A673 (cell line): Measurements from ENCODE around the gene TFEC. TPM values are rescaled to one million over a fixed set of nuclear protein-coding genes. Genes with fewer than 3 reads are reported as not detected.
A peak's percentile ranks its signal among the peaks of the same experiment; 100 is the strongest.

ENCODE experiments used
- Bru-seq: library from RNA; stranded (reverse); fragments of 400-500 nt; gene quantifications from one replicate; lab custom pipeline; 2021; lab: Mats Ljungman, UMichigan
- BruChase-seq, 2 experiments: library from RNA; stranded (reverse); fragments of 400-500 nt; gene quantifications; one replicate each; lab custom pipeline; 2021; lab: Mats Ljungman, UMichigan
- BruUV-seq: library from RNA; stranded (reverse); fragments of 400-500 nt; replicated peaks from 2 replicates; lab custom pipeline; 2021; lab: Mats Ljungman, UMichigan
- CTCF ChIA-PET: fragments of 300-600 bp; sonication (Branson Sonifier 250); formaldehyde crosslinking; loops from one replicate; lab custom pipeline; 2022; ENCODE audit warnings: antibody characterized with exemption; lab: Charles Lee
- POLR2A ChIA-PET: fragments of 300-600 bp; sonication (Branson Sonifier 250); formaldehyde crosslinking; loops from one replicate; lab custom pipeline; 2022; ENCODE audit warnings: antibody characterized with exemption; ENCODE audit not compliant: low non-redundant PET; lab: Charles Lee
- DNase-seq: peaks from one replicate; pipeline ENCODE4 v3.0.0-alpha.2; 2015; ENCODE audit warnings: low spot score
- H3K27ac ChIP-seq: fragments of 200-600 bp; sonication (generic); 2 replicates; pipeline ENCODE4 v1.5.1; 2016; ENCODE audit warnings: mixed run types, low read depth, mild to moderate bottlenecking, mixed read lengths, antibody characterized with exemption, low read length; ENCODE audit not compliant: poor library complexity, severe bottlenecking
- H3K27me3 ChIP-seq: fragments of 200-600 bp; sonication (generic); replicated peaks from 2 replicates; pipeline ENCODE4 v1.6.1; 2017; ENCODE audit warnings: mixed run types, low read depth, mild to moderate bottlenecking, mixed read lengths, antibody characterized with exemption, low read length; ENCODE audit not compliant: insufficient read depth, poor library complexity
- H3K36me3 ChIP-seq: fragments of 200-600 bp; sonication (generic); 2 replicates; pipeline ENCODE4 v1.6.1; 2016; ENCODE audit warnings: mixed run types, mild to moderate bottlenecking, mixed read lengths, antibody characterized with exemption, low read length; ENCODE audit not compliant: insufficient read depth, poor library complexity, severe bottlenecking
- H3K4me1 ChIP-seq: fragments of 200-600 bp; sonication (generic); 2 replicates; pipeline ENCODE4 v1.6.1; 2017; ENCODE audit warnings: mixed run types, mild to moderate bottlenecking, mixed read lengths, antibody characterized with exemption, low read length; ENCODE audit not compliant: insufficient read depth, poor library complexity, severe bottlenecking
- H3K4me3 ChIP-seq: fragments of 200-600 bp; sonication (generic); 2 replicates; pipeline ENCODE4 v1.5.1; 2016; ENCODE audit warnings: low read depth, mixed run types, mild to moderate bottlenecking, mixed read lengths, low read length; ENCODE audit not compliant: poor library complexity, severe bottlenecking
- H3K9me3 ChIP-seq: fragments of 200-600 bp; sonication (generic); 2 replicates; pipeline ENCODE4 v1.6.1; 2016; ENCODE audit warnings: mixed run types, low read depth, mild to moderate bottlenecking, mixed read lengths, antibody characterized with exemption, low read length; ENCODE audit not compliant: poor library complexity, severe bottlenecking
- CTCF ChIP-seq: fragments of 300-800, 200-600 bp; sonication (generic); conservative IDR thresholded peaks from 2 replicates; pipeline ENCODE4 v1.5.1; 2017; ENCODE audit warnings: low read depth, mild to moderate bottlenecking, antibody characterized with exemption, low read length, moderate library complexity, mixed read lengths
- EZH2 ChIP-seq: fragments of 200-600 bp; sonication (generic); IDR thresholded peaks from 2 replicates; pipeline ENCODE4 v1.6.1; 2017; ENCODE audit warnings: borderline replicate concordance, low read depth, mild to moderate bottlenecking, mixed read lengths, antibody characterized with exemption, low read length; ENCODE audit not compliant: poor library complexity, severe bottlenecking
- intact Hi-C: fragments of 100-400 bp; cut with micrococcal nuclease; formaldehyde crosslinking; loops from one replicate; pipeline ENCODE4 v1.10.0; 2022; ENCODE audit not compliant: unreplicated experiment
- long read RNA-seq: library from polyadenylated mRNA; stranded (forward); transcript quantifications from one replicate; pipeline ENCODE4 v2.0.0, GENCODE V29; 2022
- total RNA-seq: library from RNA; stranded (reverse); gene quantifications from 2 replicates; pipeline ENCODE4 v1.2.3, GENCODE V29; 2021

The TFEC gene
- total RNA-seq: 4.5 and 5.0 TPM in 2 replicates
- percentile 48 among the genes with signal in this experiment for Bru-seq, nascent RNA
- BruChase-seq, experiment 1, labeled RNA remaining after a 2-hour chase: percentile 42 among the genes with signal in this experiment
- percentile 36 among the genes with signal in this experiment for BruChase-seq, experiment 2, labeled RNA remaining after a 6-hour chase
- long read RNA-seq, full-length matches to known transcripts: 3 of 6 reads
- long read RNA-seq, partial matches to known transcripts: 1 of 6 reads
- long read RNA-seq, other reads (novel, unspliced or antisense): 2 of 6 reads

DNA sequence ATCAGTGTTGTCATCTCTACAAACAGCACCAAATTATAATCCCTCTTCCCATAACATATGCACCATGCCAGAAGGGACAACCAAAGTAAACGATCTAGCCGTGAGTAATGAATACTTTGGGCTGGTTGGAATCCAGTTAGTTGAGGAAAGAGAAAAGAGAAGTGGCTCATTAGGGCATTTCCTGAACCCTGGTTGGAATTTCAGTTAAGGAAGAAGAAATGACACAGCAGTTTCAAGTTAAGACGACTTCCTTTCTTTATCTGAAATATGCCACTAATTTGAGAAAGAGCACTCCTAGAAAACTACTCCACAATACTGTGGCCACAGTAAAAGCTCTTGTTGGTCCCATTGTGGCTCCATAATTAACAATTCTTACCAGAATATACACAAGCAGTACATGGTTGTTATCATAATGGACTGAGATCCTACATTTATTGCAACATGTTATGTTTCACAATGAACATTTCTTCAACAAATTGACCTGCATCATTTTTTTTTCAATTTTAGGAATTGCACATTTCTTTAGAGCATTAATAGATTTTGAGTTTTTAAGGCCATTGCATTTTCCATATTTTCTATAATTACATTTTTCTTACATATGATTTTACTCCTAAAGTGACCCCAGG, at the start of gene TFEC:
Gene TFEC (minus strand): TSS at position 113 of the 626 bp plus-strand sequence. CDS start 46,322 bp downstream, outside the sequence.
- POLR2A ChIA-PET: no interaction called here
- intact Hi-C loops: no loop called here

GRCh38 chr7:116075351-116076145, 45.0 kb upstream of the TFEC start:
- Histone ChIP-seq H3K36me3 (no peaks in the 10 kb centered on the region), H3K4me1 (no peaks in the 10 kb centered on the region), H3K27me3 (no peaks in the 10 kb centered on the region), H3K4me3 (no peak overlapping the region), H3K9me3 (no peaks in the 10 kb centered on the region), H3K27ac (no peak overlapping the region)
- ChIA-PET POLR2A (no interaction called here), CTCF (no interaction called here)
- intact Hi-C loops: no loop called here
- BruUV-seq: no TSS peak
- TF ChIP-seq CTCF (no peak), EZH2 (no peak)
- no peak for DNase-seq

More for the DNA sequence above, at the start of gene TFEC:
- DNase-seq: peak; percentile 83
- CTCF ChIA-PET: no interaction called here
- TF ChIP-seq CTCF (no peak), EZH2 (no peak)
- H3K27me3 ChIP-seq: no peaks in the 10 kb centered on the region
- H3K9me3 ChIP-seq: no peaks in the 10 kb centered on the region
- peak within 1 kb of the TSS; percentile 39 for H3K27ac ChIP-seq
- H3K4me3 ChIP-seq: no peak within 1 kb of the TSS
- no peaks in the 10 kb centered on the region for H3K36me3 ChIP-seq
- BruUV-seq: no TSS peak
- H3K4me1 ChIP-seq: peaks cover 12% of the 10 kb centered on the region

GRCh38 chr7:116071629-116072028, 41.1 kb upstream of the TFEC start:
- Histone ChIP-seq H3K27ac (no peak overlapping the region), H3K27me3 (no peaks in the 10 kb centered on the region), H3K9me3 (no peaks in the 10 kb centered on the region), H3K4me3 (no peak overlapping the region), H3K4me1 (no peaks in the 10 kb centered on the region), H3K36me3 (no peaks in the 10 kb centered on the region)
- DNase-seq: no peak
- BruUV-seq: no TSS peak
- CTCF ChIA-PET: no interaction called here
- TF ChIP-seq EZH2: no peak
- no peak for TF ChIP-seq CTCF
- POLR2A ChIA-PET: no interaction called here
- intact Hi-C loops: no loop called here
